Naive B cell (primary cell): ENCODE data around the gene ZNF292. TPM values are rescaled to one million over a fixed set of nuclear protein-coding genes. Genes with fewer than 3 reads are reported as not detected.
A peak's percentile ranks its signal among the peaks of the same experiment; 100 is the strongest.
"Not testable (repeated sequence)": the region's sequence is repeated elsewhere in the genome, so short reads cannot be mapped to it uniquely, and the experiment has no call there.

ENCODE experiments used
- ATAC-seq, 2 donors: fragments of 150-1000 bp; cut with Tn5 transposase; 2 replicates each; pipeline ENCODE4 v1.10.0; 2021; ENCODE audit warnings: low read depth in 2 of 2, mild to moderate bottlenecking in 2 of 2, moderate library complexity in 2 of 2
- DNase-seq: peaks from one replicate; pipeline ENCODE4 v3.0.0; 2022
- H3K27ac Mint-ChIP-seq, 6 donors: one replicate each; pipeline ENCODE4 v1.8.0; 2020 to 2022; ENCODE audit warnings: mild to moderate bottlenecking in 6 of 6, mixed read lengths in 6 of 6, moderate library complexity in 5 of 6, inconsistent platforms in 2 of 6
- H3K27me3 Mint-ChIP-seq, 3 donors: one replicate each; pipeline ENCODE4 v1.8.0; 2021 to 2022; ENCODE audit warnings: mixed read lengths in 3 of 3, mild to moderate bottlenecking in 1 of 3
- H3K36me3 Mint-ChIP-seq, 2 donors: one replicate each; pipeline ENCODE4 v1.8.0; 2020 to 2022; ENCODE audit warnings: mixed read lengths in 2 of 2, inconsistent platforms in 1 of 2, mild to moderate bottlenecking in 1 of 2
- H3K4me1 Mint-ChIP-seq, 3 donors: one replicate each; pipeline ENCODE4 v1.8.0; 2020 to 2022; ENCODE audit warnings: mixed read lengths in 3 of 3, inconsistent platforms in 1 of 3, mild to moderate bottlenecking in 1 of 3, moderate library complexity in 1 of 3
- H3K4me3 Mint-ChIP-seq, 8 donors: one replicate each; pipeline ENCODE4 v1.8.0; 2020 to 2022; ENCODE audit warnings: mild to moderate bottlenecking in 8 of 8, mixed read lengths in 8 of 8, moderate library complexity in 8 of 8, inconsistent platforms in 2 of 8
- H3K9me3 Mint-ChIP-seq, 7 donors: one replicate each; pipeline ENCODE4 v1.8.0; 2020 to 2022; ENCODE audit warnings: mixed read lengths in 7 of 7, mild to moderate bottlenecking in 5 of 7, inconsistent platforms in 2 of 7, moderate library complexity in 1 of 7
- polyA plus RNA-seq, 6 donors: library from polyadenylated mRNA; unstranded; fragments of 300-500 nt; fragmentation: Illumina TruSeq; gene quantifications; one replicate each; pipeline ENCODE4 v1.2.3, GENCODE V29; 2021; ENCODE audit warnings: low read depth in 6 of 6

The ZNF292 gene
- polyA plus RNA-seq, 6 donors from 2014 or later = 19.4 to 48.9 (median 38.4) TPM

DNA sequence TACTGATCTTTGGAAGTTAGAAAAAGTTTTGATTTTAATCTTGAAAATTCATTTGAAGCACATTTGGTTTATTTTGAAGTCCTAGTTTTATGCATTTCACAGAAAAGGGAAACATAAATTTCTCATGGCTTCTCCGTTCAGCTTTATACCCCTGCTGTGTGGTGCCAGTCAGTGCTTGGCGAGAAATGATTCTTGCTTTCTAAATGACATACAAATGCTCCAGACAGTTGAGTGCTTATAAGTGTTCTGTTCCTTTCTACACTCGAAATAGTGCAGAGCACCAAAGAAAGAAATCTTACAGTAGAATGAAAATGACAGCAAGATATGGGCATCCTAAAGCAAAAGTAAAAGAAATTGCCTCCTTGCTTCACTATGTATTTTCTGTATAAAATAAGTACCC is 9.0 kb upstream of the ZNF292 start:
- Mint-ChIP-seq H3K4me3 (peak overlapping the region in 1 of 8 donors; percentile 18), H3K27me3 (peaks cover 0 to 14% (median 5%) of the 10 kb centered on the region in 3 donors)
- ATAC-seq = no peak

DNA sequence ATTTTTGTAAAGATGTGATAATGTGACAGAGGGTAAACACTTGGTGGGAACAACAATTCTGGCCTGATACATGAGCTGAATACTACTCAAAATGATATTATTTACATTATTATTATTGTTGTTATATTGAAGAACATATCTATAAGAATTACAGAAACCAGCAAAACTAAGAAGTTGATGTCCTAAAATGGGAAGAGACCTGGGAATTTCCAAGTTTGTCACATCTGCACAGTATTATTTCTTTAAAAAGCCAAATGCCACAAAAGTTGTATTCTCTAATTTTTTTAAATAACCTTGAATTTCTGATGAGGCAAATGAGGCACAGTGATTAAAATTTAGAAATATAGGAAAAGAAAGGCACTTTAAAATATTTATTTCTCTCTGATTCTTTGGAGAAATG is 5.0 kb upstream of the ZNF292 start:
- no peaks in the 10 kb centered on the region for H3K27me3 Mint-ChIP-seq
- peaks cover 0 to 2% (median 0%) of the 10 kb centered on the region in 7 donors for H3K9me3 Mint-ChIP-seq
- H3K4me3 Mint-ChIP-seq = peak overlapping the region in 5 of 8 donors; percentile 10 to 61 (median 47)
- ATAC-seq = no peak
- no peak for DNase-seq
- peaks cover 20 to 27% (median 25%) of the 10 kb centered on the region in 3 donors for H3K4me1 Mint-ChIP-seq
- H3K36me3 Mint-ChIP-seq = no peaks in the 10 kb centered on the region
- peak overlapping the region in 1 of 6 donors; percentile 24 for H3K27ac Mint-ChIP-seq

More for the DNA sequence above, 9.0 kb upstream of the ZNF292 start:
- Mint-ChIP-seq H3K9me3 (peaks cover 0 to 3% (median 0%) of the 10 kb centered on the region in 7 donors), H3K27ac (no peak overlapping the region), H3K36me3 (no peaks in the 10 kb centered on the region), H3K4me1 (peaks cover 0 to 2% (median 0%) of the 10 kb centered on the region in 3 donors)
- no peak for DNase-seq

DNA sequence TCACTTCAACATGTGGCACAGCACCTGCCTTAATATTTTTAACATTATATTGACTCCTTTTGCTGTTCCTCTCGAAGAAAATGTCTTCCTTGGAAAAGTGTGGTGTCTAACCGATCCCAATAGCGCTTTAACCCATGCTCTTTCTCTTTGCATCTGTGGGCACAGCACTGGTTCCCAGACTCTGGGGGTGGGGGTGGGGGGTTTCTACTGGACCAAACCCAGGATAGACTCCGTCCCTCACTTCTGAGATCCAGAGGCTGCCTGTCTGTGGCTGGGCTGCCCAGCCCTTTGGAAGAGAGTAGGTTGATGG is 3.9 kb upstream of the ZNF292 start:
- ATAC-seq (no peak), DNase-seq (no peak)
- peaks cover 28 to 33% (median 32%) of the 10 kb centered on the region in 3 donors for H3K4me1 Mint-ChIP-seq
- H3K4me3 Mint-ChIP-seq = peak overlapping the region; percentile 83 to 99 (median 94)
- no peaks in the 10 kb centered on the region for H3K9me3 Mint-ChIP-seq
- peak overlapping the region in 3 of 6 donors; percentile 89 to 94 (median 94) for H3K27ac Mint-ChIP-seq
- H3K27me3 Mint-ChIP-seq = no peaks in the 10 kb centered on the region
- no peaks in the 10 kb centered on the region for H3K36me3 Mint-ChIP-seq

DNA sequence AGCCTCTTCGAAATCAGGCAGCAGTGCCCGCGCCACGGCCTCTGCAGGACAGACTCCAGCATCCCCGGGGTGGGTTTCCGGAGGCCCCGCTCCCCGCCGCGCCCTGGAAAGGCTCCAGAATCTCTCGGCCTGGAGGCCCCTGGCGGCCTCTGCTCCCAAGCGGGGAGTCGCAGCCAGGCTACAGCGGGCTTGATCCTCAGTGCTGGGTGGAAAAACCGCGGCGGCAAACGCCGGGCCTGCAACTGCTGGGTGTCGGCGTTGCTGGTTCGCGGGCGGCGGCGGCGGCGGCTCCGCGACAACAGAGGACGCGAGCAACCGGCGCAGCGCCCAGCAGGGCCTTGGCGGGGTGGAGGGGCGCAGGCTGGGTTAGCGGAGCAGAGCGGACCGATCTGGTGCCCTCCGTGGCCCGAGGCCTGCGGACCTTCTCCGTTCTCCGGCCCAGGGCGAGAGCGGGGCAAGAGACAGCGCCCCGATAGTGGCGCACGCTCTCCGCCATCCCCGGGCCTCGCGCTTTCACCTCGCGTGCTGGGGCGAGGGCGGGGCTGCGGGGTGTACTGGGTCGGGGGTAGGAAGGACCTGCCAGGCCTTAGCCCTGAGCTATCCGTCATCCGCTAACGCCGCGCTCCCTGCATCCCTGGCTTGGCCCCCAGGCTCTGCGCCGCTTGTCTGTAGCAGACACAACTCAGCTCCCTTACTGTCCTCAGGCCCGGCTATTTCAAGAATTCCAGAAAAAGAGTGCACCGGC is 3.4 kb upstream of the ZNF292 start:
- Mint-ChIP-seq H3K4me1 (peaks cover 33 to 38% (median 37%) of the 10 kb centered on the region in 3 donors), H3K36me3 (no peaks in the 10 kb centered on the region), H3K27me3 (no peaks in the 10 kb centered on the region), H3K27ac (peak overlapping the region; percentile 69 to 95 (median 93)), H3K4me3 (peak overlapping the region; percentile 83 to 99 (median 94)), H3K9me3 (no peaks in the 10 kb centered on the region)
- ATAC-seq = peak; percentile 46 to 47
- peak; percentile 71 for DNase-seq

DNA sequence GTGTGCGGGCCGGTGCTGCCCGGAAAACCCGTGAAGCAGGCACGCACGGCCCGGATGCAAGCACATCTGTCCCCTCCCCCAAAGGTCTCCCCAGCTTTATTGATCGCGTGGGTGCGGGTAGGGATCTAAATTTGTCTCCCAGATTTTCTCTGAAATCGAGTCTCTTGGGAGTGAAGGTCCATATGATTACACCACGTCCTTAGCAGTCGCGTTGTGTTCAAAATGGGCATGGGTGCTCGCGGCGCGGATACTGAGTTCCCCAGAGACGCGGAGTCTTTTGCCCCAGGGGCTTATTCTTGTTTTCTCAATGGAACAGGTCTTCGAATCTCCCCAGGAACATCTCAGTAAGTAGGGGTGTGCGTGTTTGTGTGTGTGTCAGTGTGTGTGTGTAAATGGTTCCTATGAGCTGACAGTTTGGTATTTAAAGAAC is 2.8 kb upstream of the ZNF292 start:
- H3K9me3 Mint-ChIP-seq = no peaks in the 10 kb centered on the region
- peak overlapping the region; percentile 69 to 95 (median 93) for H3K27ac Mint-ChIP-seq
- peaks cover 33 to 38% (median 38%) of the 10 kb centered on the region in 3 donors for H3K4me1 Mint-ChIP-seq
- ATAC-seq = no peak
- no peak for DNase-seq
- no peaks in the 10 kb centered on the region for H3K27me3 Mint-ChIP-seq
- H3K4me3 Mint-ChIP-seq = peak overlapping the region; percentile 83 to 99 (median 94)
- H3K36me3 Mint-ChIP-seq = no peaks in the 10 kb centered on the region

DNA sequence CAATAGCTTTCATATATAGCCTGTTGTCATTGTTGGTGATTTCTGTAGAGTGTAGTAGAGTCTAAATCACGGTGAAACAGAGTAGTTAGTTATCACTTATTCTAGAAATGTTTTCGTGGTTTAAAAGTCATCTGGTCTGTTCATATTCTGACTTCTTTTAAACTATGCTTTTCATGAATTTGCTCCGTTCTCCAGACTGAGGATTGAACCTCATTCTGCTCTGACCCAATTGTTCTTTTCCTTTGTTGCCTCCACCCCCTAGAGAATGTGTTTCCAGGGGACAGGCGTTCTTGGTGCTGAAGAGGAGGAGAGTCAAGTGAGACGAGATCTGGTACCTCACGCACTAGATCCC is 748 bp upstream of the ZNF292 start:
- peak overlapping the region; percentile 94 to 99 (median 98) for H3K27ac Mint-ChIP-seq
- H3K36me3 Mint-ChIP-seq = no peaks in the 10 kb centered on the region
- peak overlapping the region; percentile 83 to 99 (median 96) for H3K4me3 Mint-ChIP-seq
- no peaks in the 10 kb centered on the region for H3K27me3 Mint-ChIP-seq
- H3K4me1 Mint-ChIP-seq = peaks cover 33 to 52% (median 39%) of the 10 kb centered on the region in 3 donors
- no peak for ATAC-seq
- DNase-seq = no peak
- H3K9me3 Mint-ChIP-seq = no peaks in the 10 kb centered on the region

DNA sequence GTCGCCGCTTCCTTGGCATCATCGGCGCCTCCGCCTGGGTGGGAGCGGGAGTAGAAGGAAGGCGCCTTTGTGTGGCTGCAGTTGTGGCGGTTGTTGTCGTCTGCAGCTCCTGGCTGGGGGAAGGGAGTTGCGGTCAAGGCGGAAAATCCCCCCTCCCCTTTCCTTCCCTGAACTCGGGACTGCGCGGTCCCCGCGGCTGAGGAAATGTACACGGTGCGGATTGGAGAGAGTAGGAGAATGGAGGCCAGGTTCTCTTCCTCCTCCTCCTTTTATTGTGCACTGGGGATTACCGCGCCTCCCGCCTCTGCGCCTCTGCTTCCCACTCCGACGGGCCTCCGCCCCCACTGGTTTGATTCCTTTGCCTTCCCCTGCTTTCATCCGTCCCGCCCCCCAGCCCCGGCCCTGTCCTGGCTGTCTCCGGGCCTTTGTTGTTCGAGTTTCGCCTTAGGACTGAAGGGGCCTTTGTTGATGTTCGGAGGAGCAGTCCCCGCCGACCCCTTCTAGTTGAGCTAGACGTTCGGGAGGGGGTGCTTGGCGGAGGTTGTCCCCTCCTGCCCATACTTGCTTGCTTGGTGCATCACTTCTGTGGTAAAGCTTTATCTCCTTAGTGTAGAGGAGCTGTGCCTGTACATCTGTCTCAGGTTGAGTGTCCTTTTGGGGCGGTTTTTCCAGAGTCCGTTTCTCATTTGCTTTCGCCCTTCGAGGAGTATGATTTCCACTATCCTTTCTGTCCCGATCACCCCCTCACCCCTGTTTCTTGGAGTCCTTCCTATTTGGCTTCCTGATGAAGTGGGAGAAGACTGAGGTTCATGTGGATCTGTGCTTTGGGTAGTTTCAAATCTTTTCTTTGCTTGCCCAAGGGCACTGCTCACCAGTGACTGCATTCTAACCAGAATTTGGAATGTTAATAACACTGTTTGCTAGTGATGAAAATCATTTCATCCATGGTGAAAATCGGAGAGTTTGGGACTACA is 764 bp downstream of the ZNF292 start:
- peaks cover 40 to 58% (median 48%) of the 10 kb centered on the region in 3 donors for H3K4me1 Mint-ChIP-seq
- DNase-seq = no peak
- peak; percentile 3 to 7 for ATAC-seq
- H3K9me3 Mint-ChIP-seq = no peaks in the 10 kb centered on the region
- peak overlapping the region; percentile 91 to 99 (median 97) for H3K27ac Mint-ChIP-seq
- H3K36me3 Mint-ChIP-seq = no peaks in the 10 kb centered on the region
- peak overlapping the region; percentile 83 to 99 (median 96) for H3K4me3 Mint-ChIP-seq
- H3K27me3 Mint-ChIP-seq = no peaks in the 10 kb centered on the region

DNA sequence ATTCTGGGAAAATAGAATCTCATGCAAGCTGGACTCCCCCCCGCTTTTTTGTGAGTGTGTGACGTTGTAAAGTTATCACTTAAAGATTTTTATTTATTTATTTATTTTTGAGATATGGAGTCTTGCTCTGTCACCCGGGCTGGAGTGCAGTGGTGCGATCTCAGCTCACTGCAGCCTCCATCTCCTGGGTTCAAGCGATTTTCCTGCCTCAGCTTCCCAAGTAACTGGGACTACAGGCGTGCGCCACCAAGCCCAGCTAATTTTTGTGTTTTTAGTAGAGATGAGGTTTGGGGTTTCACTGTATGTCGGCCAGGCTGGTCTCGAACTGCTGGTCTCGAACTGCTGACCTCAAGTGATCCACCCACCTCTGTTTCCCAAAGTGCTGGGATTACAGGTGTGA is 2.2 kb downstream of the ZNF292 start:
- Mint-ChIP-seq H3K4me1 (peaks cover 42 to 66% (median 54%) of the 10 kb centered on the region in 3 donors), H3K4me3 (peak overlapping the region in 1 of 8 donors; percentile 29)
- H3K27ac Mint-ChIP-seq, DNase-seq, H3K36me3 Mint-ChIP-seq, ATAC-seq, H3K27me3 Mint-ChIP-seq, H3K9me3 Mint-ChIP-seq: not testable (repeated sequence)

DNA sequence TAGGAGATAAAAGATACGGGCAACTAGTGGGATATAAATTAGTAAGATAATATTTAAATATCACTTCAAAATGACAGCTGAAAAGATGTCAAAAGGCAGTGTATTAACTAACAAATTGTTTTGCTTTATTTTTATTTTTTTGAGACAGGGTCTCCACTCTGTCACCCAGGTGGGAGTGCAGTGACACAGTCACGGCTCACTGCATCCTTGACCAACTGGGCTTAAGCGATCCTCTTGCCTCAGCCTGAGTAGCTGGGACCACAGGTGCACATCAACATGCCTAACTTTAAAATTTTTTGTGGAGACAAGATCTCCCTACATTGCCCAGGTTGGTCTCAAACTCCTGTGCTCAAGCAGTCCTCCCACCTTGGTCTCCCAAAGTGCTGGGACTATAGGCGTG is 5.9 kb downstream of the ZNF292 start:
- DNase-seq (no peak), ATAC-seq (no peak)
- Mint-ChIP-seq H3K9me3 (no peaks in the 10 kb centered on the region), H3K27ac (peak overlapping the region in 1 of 6 donors; percentile 21), H3K27me3 (no peaks in the 10 kb centered on the region), H3K36me3 (no peaks in the 10 kb centered on the region), H3K4me1 (peaks cover 42 to 80% (median 58%) of the 10 kb centered on the region in 3 donors), H3K4me3 (no peak overlapping the region)

DNA sequence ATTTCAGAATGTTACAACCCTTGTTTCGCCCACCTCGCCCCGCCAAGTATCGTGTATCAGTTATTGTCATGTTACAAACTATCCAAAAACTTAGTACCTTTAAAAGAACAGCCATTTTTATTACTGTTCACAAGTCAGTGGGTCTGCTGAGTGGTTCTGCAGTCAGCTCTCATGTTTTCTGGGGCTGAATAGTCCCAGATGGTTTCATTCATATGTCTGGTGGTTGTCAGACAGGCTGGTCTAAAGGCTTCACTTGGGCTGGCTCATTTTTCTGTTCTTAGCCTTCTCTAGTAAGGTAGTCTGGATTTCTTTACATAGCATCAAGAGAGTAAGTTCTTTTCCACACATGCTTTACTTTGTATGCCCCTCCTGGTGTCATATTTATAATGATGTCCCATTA is 8.6 kb downstream of the ZNF292 start:
- Mint-ChIP-seq H3K36me3 (no peaks in the 10 kb centered on the region), H3K27me3 (no peaks in the 10 kb centered on the region), H3K27ac (peak overlapping the region in 4 of 6 donors; percentile 0 to 72 (median 30)), H3K4me1 (peaks cover 48 to 85% (median 67%) of the 10 kb centered on the region in 3 donors), H3K9me3 (no peaks in the 10 kb centered on the region), H3K4me3 (no peak overlapping the region)
- DNase-seq (no peak), ATAC-seq (peak in 1 of 2 donors; percentile 51)

DNA sequence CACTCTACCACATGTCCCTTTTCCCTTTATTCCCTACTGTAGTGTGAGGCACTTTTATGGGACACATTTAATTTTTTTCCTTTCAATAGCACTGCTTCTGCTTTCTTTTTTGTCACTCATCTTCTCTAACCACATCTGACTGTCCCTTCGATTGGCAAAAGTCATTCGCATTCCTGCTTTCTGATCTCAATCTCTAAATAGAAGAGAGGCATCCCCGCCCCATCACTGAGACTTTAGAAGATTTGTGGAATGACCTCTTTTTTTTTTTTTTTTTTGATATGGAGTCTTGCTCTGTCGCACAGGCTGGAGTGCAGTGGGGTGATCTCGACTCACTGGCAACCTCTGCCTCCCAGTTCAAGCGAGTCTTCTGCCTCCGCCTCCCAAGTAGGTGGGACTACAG is 9.1 kb downstream of the ZNF292 start:
- H3K9me3 Mint-ChIP-seq = no peaks in the 10 kb centered on the region

DNA sequence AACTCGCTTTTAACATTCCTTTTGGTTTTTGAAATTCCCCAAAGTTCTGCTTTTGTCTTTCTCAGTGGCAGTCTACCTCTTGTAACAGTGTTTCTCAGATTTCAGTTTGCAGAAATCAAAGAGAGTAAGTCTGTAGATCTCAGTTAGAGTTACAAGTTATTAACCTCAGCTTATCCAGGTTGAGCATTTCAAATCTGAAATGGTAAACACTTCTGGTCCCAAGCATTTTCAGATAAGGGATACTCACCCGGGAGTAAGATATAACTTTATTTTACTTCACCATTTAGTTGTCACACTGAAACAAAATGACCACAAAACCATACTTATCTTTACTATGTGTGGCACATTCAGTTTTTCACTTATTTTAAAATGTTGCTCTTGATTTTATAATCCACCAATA is 9.8 kb downstream of the ZNF292 start:
- no peaks in the 10 kb centered on the region for H3K27me3 Mint-ChIP-seq
- H3K36me3 Mint-ChIP-seq = no peaks in the 10 kb centered on the region
- peak overlapping the region in 2 of 6 donors; percentile 72 to 84 for H3K27ac Mint-ChIP-seq
- no peaks in the 10 kb centered on the region for H3K9me3 Mint-ChIP-seq
- no peak for DNase-seq
- peaks cover 44 to 79% (median 64%) of the 10 kb centered on the region in 3 donors for H3K4me1 Mint-ChIP-seq
- H3K4me3 Mint-ChIP-seq = no peak overlapping the region
- ATAC-seq = no peak

More for the DNA sequence above, 9.1 kb downstream of the ZNF292 start:
- H3K4me3 Mint-ChIP-seq = no peak overlapping the region
- DNase-seq (no peak), ATAC-seq (no peak)
- H3K36me3 Mint-ChIP-seq = no peaks in the 10 kb centered on the region
- H3K27me3 Mint-ChIP-seq = no peaks in the 10 kb centered on the region
- peak overlapping the region in 5 of 6 donors; percentile 28 to 80 (median 67) for H3K27ac Mint-ChIP-seq
- H3K4me1 Mint-ChIP-seq = peaks cover 48 to 86% (median 71%) of the 10 kb centered on the region in 3 donors

DNA sequence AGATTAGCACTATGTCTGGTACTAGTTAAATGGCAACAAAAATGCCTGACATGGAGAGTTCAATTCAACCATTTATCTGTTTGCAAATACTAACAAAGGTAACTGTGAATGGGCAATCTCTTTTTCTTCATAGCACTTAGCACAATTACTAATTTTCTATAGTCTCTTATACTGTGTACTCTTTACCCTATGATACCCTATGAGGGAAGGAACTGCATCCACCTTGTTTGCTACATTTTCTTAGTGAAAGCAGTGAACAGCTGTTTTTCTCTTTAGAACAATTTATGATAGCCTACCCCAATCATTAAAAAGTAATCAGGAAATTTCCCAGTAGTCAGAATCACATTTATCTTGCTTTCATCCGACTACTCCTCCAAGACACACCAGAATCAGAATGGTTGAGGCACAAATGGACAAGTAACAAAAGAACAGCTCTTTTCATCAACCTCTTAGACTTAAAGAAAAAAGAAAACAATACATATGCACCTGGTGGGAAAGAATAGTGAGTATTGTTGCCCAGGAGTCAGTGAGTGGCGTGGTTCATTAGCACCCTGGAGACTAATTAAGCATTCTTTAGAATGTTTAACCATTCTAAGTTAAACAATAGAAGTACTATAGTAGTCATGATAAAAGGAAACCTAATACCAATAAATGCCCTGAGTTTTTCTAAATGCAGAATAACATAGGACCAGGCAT is 16.7 kb downstream of the ZNF292 start:
- H3K36me3 Mint-ChIP-seq = peaks cover 0 to 10% of the 10 kb centered on the region in 2 donors
- no peaks in the 10 kb centered on the region for H3K9me3 Mint-ChIP-seq
- no peak for ATAC-seq
- peak overlapping the region in 4 of 6 donors; percentile 7 to 47 (median 36) for H3K27ac Mint-ChIP-seq
- peak overlapping the region in 2 of 8 donors; percentile 18 to 57 for H3K4me3 Mint-ChIP-seq
- no peak for DNase-seq
- H3K27me3 Mint-ChIP-seq = no peaks in the 10 kb centered on the region
- H3K4me1 Mint-ChIP-seq = peaks cover 57 to 78% (median 64%) of the 10 kb centered on the region in 3 donors
